ENCODE data around the gene COG4.

GRCh38 chr16:70453117-70453891 lies 70.0 kb downstream of the COG4 start:
- no peak for TF ChIP-seq CTCF (IDR thresholded peaks at IDR 0.05)
- TF ChIP-seq POLR2A (IDR thresholded peaks at IDR 0.05), result no peak

All from body of pancreas (tissue), 4 donors.